ENCODE measurements around the gene ANKRD22.

DNA sequence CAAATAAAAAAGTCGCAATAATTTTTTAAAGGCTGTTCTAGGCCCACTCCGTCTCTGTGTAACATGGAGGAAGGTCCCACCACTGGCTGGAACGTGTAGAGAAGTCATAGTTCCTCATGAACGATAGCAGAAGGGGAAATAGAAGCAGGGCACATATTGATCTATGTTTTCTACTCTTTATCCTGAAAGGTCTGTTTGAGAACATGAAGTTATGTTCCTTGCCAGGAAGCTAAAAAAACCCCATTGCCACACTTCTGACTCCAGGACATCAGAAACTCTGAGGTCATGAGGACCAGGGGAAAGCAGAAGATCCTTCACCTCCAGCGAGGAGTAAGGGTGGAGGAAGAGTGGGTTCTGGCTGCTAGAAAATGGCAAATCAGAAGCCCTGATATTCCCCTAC, 10.8 kb downstream of the ANKRD22 start:
- TF ChIP-seq, protein P1, sequence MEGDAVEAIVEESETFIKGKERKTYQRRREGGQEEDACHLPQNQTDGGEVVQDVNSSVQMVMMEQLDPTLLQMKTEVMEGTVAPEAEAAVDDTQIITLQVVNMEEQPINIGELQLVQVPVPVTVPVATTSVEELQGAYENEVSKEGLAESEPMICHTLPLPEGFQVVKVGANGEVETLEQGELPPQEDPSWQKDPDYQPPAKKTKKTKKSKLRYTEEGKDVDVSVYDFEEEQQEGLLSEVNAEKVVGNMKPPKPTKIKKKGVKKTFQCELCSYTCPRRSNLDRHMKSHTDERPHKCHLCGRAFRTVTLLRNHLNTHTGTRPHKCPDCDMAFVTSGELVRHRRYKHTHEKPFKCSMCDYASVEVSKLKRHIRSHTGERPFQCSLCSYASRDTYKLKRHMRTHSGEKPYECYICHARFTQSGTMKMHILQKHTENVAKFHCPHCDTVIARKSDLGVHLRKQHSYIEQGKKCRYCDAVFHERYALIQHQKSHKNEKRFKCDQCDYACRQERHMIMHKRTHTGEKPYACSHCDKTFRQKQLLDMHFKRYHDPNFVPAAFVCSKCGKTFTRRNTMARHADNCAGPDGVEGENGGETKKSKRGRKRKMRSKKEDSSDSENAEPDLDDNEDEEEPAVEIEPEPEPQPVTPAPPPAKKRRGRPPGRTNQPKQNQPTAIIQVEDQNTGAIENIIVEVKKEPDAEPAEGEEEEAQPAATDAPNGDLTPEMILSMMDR (IDR thresholded peaks at IDR 0.05), result no peak
- TF ChIP-seq POLR2AphosphoS5 (IDR thresholded peaks at IDR 0.05), result no peak
- no peak for TF ChIP-seq EP300 (IDR thresholded peaks at IDR 0.05)
- no peak for TF ChIP-seq POLR2A (IDR thresholded peaks at IDR 0.05)

Measured in upper lobe of left lung (tissue), 4 donors.